Duodenal mucosa (tissue), 2 donors: ENCODE data around the gene ERAS.
"Not testable (repeated sequence)": the region's sequence is repeated elsewhere in the genome, so short reads cannot be mapped to it uniquely, and the experiment has no call there.

ENCODE experiments used
- H3K27ac ChIP-seq: one replicate; pipeline ENCODE4 v1.7.0; 2013; ENCODE audit warnings: low read depth, low read length
- H3K27me3 ChIP-seq, 2 donors: one replicate each; pipeline ENCODE4 v1.7.0; 2013; ENCODE audit warnings: low read length in 2 of 2, control low read depth in 1 of 2; ENCODE audit not compliant: insufficient read depth in 2 of 2, control insufficient read depth in 1 of 2
- H3K36me3 ChIP-seq, 2 donors: one replicate each; pipeline ENCODE4 v1.7.0; 2013; ENCODE audit warnings: low read length in 2 of 2, control low read depth in 1 of 2; ENCODE audit not compliant: insufficient read depth in 2 of 2, control insufficient read depth in 1 of 2
- H3K4me1 ChIP-seq, 2 donors: one replicate each; pipeline ENCODE4 v1.7.0; 2013; ENCODE audit warnings: low read length in 2 of 2, control low read depth in 1 of 2; ENCODE audit not compliant: insufficient read depth in 2 of 2, control insufficient read depth in 1 of 2
- H3K4me3 ChIP-seq, 2 donors: one replicate each; pipeline ENCODE4 v1.7.0; 2013; ENCODE audit warnings: low read length in 2 of 2, low read depth in 1 of 2
- H3K9ac ChIP-seq, 2 donors: one replicate each; pipeline ENCODE4 v1.7.0; 2013; ENCODE audit warnings: low read length in 2 of 2, low read depth in 1 of 2
- H3K9me3 ChIP-seq, 2 donors: one replicate each; pipeline ENCODE4 v1.7.0; 2013; ENCODE audit warnings: low read length in 2 of 2, control low read depth in 1 of 2; ENCODE audit not compliant: control insufficient read depth in 1 of 2

Gene ERAS

GRCh38 chrX:48854121-48854804 is 27.9 kb downstream of the ERAS start:
- not testable (repeated sequence) for H3K4me3 ChIP-seq, H3K27ac ChIP-seq

GRCh38 chrX:48854898-48855297 is 28.6 kb downstream of the ERAS start:
- Histone ChIP-seq H3K4me1 (no peaks in the 10 kb centered on the region), H3K36me3 (no peaks in the 10 kb centered on the region), H3K27me3 (no peaks in the 10 kb centered on the region)

More at GRCh38 chrX:48854121-48854804, 27.9 kb downstream of the ERAS start:
- not testable (repeated sequence) for H3K36me3 ChIP-seq, H3K9ac ChIP-seq, H3K9me3 ChIP-seq, H3K4me1 ChIP-seq, H3K27me3 ChIP-seq

GRCh38 chrX:48864210-48864609 is 37.9 kb downstream of the ERAS start:
- Histone ChIP-seq H3K4me1 (no peaks in the 10 kb centered on the region), H3K27ac (no peak overlapping the region), H3K27me3 (no peaks in the 10 kb centered on the region), H3K9ac (no peak overlapping the region), H3K36me3 (no peaks in the 10 kb centered on the region), H3K4me3 (no peak overlapping the region), H3K9me3 (no peaks in the 10 kb centered on the region)

More at GRCh38 chrX:48854898-48855297, 28.6 kb downstream of the ERAS start:
- Histone ChIP-seq H3K27ac (no peak overlapping the region), H3K4me3 (no peak overlapping the region), H3K9me3 (no peaks in the 10 kb centered on the region), H3K9ac (no peak overlapping the region)

- H3K9me3 ChIP-seq, H3K4me3 ChIP-seq, H3K27ac ChIP-seq, H3K9ac ChIP-seq, H3K27me3 ChIP-seq, H3K4me1 ChIP-seq, H3K36me3 ChIP-seq: not testable (repeated sequence)
These were observed 45.7 kb downstream of the ERAS start for GRCh38 chrX:48872017-48872416.

- H3K27ac ChIP-seq, H3K36me3 ChIP-seq, H3K4me3 ChIP-seq, H3K9ac ChIP-seq, H3K9me3 ChIP-seq, H3K27me3 ChIP-seq, H3K4me1 ChIP-seq: not testable (repeated sequence)
These were observed 50.6 kb downstream of the ERAS start for GRCh38 chrX:48876944-48877343.
